ENCODE measurements around the gene FLT3. TPM values are rescaled to one million over a fixed set of nuclear protein-coding genes. Genes with fewer than 3 reads are reported as not detected.

The FLT3 gene
- total RNA-seq, 1 donor from 2014 or later, result 0.07 TPM

DNA sequence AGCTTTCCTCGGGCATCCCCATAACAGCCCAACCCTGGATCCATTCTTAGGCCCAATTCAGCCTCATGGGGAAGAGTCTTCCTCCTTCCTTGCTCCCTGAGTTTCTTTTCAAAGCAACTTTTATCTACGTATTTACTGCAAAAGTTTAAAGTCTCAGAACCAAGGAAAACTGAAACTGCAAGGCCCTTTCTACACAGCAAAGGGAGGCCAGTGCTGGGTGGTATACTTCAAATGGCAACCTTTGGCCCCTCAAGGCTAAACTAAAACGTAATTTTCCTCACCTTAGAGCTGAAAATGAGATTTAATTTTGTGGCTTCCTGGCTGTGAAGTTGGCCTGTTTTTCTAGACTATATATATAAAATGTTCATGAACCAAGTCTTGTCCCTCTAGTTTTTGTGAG, 136.9 kb downstream of the FLT3 start:
- ChIA-PET POLR2A (no interaction called here), CTCF (interaction anchor here (1.5 kb wide), 1 partner anchor 10 kb away, joined by 4 read pairs; no protein-coding TSS in a partner anchor)
- no peak for ATAC-seq (ENCODE audit: low read depth)
- Mint-ChIP-seq H3K4me3 (no peak overlapping the region), H3K27me3 (peaks cover 60% of the 10 kb centered on the region), H3K36me3 (ENCODE audit: low read depth) (no peaks in the 10 kb centered on the region), H3K9me3 (no peaks in the 10 kb centered on the region), H3K4me1 (peaks cover 36% of the 10 kb centered on the region), H3K27ac (no peak overlapping the region)
- intact Hi-C loops (cut with micrococcal nuclease), result no loop called here
- DNase-seq, result no peak
- TF ChIP-seq CTCF (IDR thresholded peaks at IDR 0.05), result no peak

DNA sequence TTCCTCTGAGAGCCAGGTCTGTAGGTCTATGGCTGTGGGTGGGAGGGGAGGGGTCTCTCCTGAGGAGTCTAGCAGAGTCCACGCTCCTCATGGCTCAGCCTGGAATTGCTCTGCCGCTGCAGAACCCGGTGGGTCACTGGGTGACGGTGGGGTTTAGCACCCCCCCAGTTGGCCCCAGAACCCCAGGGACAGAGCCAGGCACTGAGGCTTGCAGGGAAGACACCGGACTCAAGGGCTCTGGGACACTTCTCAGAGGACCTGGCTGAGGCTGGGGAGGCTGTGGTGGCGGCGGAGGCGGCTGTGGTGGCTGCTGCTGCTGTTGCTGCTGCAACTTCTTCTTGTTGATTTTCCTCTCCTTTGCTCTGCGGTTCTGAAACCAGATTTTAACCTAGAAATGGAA, 137.4 kb downstream of the FLT3 start:
- ChIA-PET CTCF (interaction anchor here (1.5 kb wide), 1 partner anchor 9 kb away, joined by 4 read pairs; no protein-coding TSS in a partner anchor), POLR2A (no interaction called here)
- Mint-ChIP-seq H3K4me3 (no peak overlapping the region), H3K27me3 (peaks cover 62% of the 10 kb centered on the region), H3K4me1 (peaks cover 33% of the 10 kb centered on the region), H3K36me3 (ENCODE audit: low read depth) (no peaks in the 10 kb centered on the region), H3K9me3 (no peaks in the 10 kb centered on the region), H3K27ac (no peak overlapping the region)
- intact Hi-C loops (cut with micrococcal nuclease), result no loop called here
- no peak for TF ChIP-seq CTCF (IDR thresholded peaks at IDR 0.05)
- ATAC-seq (ENCODE audit: low read depth), result no peak
- DNase-seq, result no peak

DNA sequence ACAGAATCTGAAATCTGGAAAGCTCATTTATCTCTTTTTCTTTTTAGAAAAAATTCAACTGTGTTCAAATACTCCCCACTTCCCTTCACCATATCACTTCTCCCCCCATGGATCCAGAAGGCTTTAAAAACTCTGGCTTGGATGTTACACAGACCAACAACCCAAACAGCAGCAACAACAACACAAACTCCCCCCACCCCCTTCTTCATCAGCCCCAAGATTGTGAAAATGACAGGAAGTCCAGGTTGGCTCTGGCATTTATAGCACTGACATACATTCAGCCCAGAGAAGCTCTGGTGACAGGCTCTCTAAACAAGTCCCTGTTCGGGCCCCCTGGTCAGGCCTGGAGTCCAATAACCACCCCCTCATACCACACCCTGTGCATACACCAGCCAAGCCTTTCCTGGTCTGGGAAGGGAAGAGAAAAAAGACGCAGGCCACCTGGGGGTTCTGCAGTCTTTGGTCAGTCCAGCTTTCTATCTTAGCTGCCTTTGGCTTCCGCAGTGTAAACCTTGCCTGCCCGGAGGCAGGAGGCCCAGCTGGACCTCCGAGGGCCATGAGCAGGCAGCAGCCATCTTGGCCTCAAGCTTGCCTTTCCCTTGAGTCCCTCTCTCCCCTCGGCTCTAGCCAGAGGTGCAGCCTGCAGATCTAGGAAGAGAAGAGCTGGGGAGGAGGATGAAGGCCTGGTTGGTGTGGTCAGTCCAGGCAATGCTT, 138.1 kb downstream of the FLT3 start:
- TF ChIP-seq CTCF (IDR thresholded peaks at IDR 0.05), result no peak
- H3K4me3 Mint-ChIP-seq, result no peak overlapping the region
- no peaks in the 10 kb centered on the region for H3K9me3 Mint-ChIP-seq
- CTCF ChIA-PET, result interaction anchor here (0.9 to 1.5 kb wide), 2 partner anchors 9 kb away, joined by 3 to 4 read pairs; no protein-coding TSS in a partner anchor
- no peaks in the 10 kb centered on the region for H3K36me3 Mint-ChIP-seq (ENCODE audit: low read depth)
- no peak overlapping the region for H3K27ac Mint-ChIP-seq
- intact Hi-C loops (cut with micrococcal nuclease), result no loop called here
- DNase-seq (no peak), ATAC-seq (ENCODE audit: low read depth) (no peak)
- peaks cover 26% of the 10 kb centered on the region for H3K4me1 Mint-ChIP-seq
- POLR2A ChIA-PET, result no interaction called here
- H3K27me3 Mint-ChIP-seq, result peaks cover 59% of the 10 kb centered on the region

GRCh38 chr13:27961227-27962085, 138.9 kb downstream of the FLT3 start:
- H3K27me3 Mint-ChIP-seq, result peaks cover 58% of the 10 kb centered on the region
- no peak for TF ChIP-seq CTCF (IDR thresholded peaks at IDR 0.05)
- intact Hi-C loops (cut with micrococcal nuclease), result no loop called here
- no peaks in the 10 kb centered on the region for H3K9me3 Mint-ChIP-seq
- ATAC-seq (ENCODE audit: low read depth) (no peak), DNase-seq (no peak)
- H3K4me3 Mint-ChIP-seq, result peak overlapping the region; percentile 38
- ChIA-PET POLR2A (no interaction called here), CTCF (interaction anchor here (0.9 to 1.4 kb wide), 3 partner anchors 8 to 135 kb away, joined by 3 to 7 read pairs (median 3); partner anchors contain the start of gene CDX2)
- no peaks in the 10 kb centered on the region for H3K36me3 Mint-ChIP-seq (ENCODE audit: low read depth)
- H3K4me1 Mint-ChIP-seq, result peaks cover 20% of the 10 kb centered on the region
- H3K27ac Mint-ChIP-seq, result no peak overlapping the region
